Stimulated activated naive CD8-positive, alpha-beta T cell treated with anti-CD3 and anti-CD28 coated beads, Interleukin-15, Interleukin-2, amounts not matched to agents 100 U/mL and 50 U/mL, for 24 hours (primary cell): ENCODE measurements around the gene SLC26A1.

Experiments
- ATAC-seq: fragments of 150-1000 bp; cut with Tn5 transposase; one replicate; pipeline ENCODE4 v1.10.0; 2021
- DNase-seq: peaks from one replicate; pipeline ENCODE4 v3.0.0; 2021

SLC26A1 gene

GRCh38 chr4:1029529-1029928 lies 36.3 kb upstream of the SLC26A1 start:
- no peak for DNase-seq
- no peak for ATAC-seq

GRCh38 chr4:1028574-1029220 lies 35.5 kb upstream of the SLC26A1 start:
- ATAC-seq (no peak), DNase-seq (no peak)

- DNase-seq, result no peak
- no peak for ATAC-seq
Observed at GRCh38 chr4:1027915-1028238, 34.7 kb upstream of the SLC26A1 start.

GRCh38 chr4:1027219-1027914 lies 34.2 kb upstream of the SLC26A1 start:
- DNase-seq, result no peak
- no peak for ATAC-seq

GRCh38 chr4:1026115-1026514 lies 32.9 kb upstream of the SLC26A1 start:
- ATAC-seq (peak; percentile 63), DNase-seq (peak; percentile 65)

- ATAC-seq, result no peak
- no peak for DNase-seq
Observed at GRCh38 chr4:1024882-1025545, 31.8 kb upstream of the SLC26A1 start.

GRCh38 chr4:1023895-1024740 lies 30.9 kb upstream of the SLC26A1 start:
- ATAC-seq (no peak), DNase-seq (no peak)

GRCh38 chr4:1023075-1023640 lies 30.0 kb upstream of the SLC26A1 start:
- ATAC-seq, result no peak
- no peak for DNase-seq

- ATAC-seq (no peak), DNase-seq (no peak)
Observed at GRCh38 chr4:1022739-1023066, 29.5 kb upstream of the SLC26A1 start.

- ATAC-seq, result no peak
- no peak for DNase-seq
Observed at GRCh38 chr4:1022051-1022738, 29.0 kb upstream of the SLC26A1 start.

- no peak for DNase-seq
- no peak for ATAC-seq
Observed at GRCh38 chr4:1021386-1022050, 28.3 kb upstream of the SLC26A1 start.

- peak; percentile 7 for ATAC-seq
Observed at GRCh38 chr4:1019729-1020470, 26.7 kb upstream of the SLC26A1 start.

GRCh38 chr4:1019320-1019719 lies 26.1 kb upstream of the SLC26A1 start:
- ATAC-seq, result no peak
- no peak for DNase-seq

More at GRCh38 chr4:1019729-1020470, 26.7 kb upstream of the SLC26A1 start:
- DNase-seq, result no peak

- no peak for DNase-seq
- no peak for ATAC-seq
Observed at GRCh38 chr4:1018147-1019020, 25.2 kb upstream of the SLC26A1 start.

GRCh38 chr4:1017706-1018105 lies 24.5 kb upstream of the SLC26A1 start:
- ATAC-seq (no peak), DNase-seq (no peak)

GRCh38 chr4:1017211-1017610 lies 24.0 kb upstream of the SLC26A1 start:
- DNase-seq (no peak), ATAC-seq (no peak)

GRCh38 chr4:1015746-1016145 lies 22.5 kb upstream of the SLC26A1 start:
- no peak for DNase-seq
- no peak for ATAC-seq

GRCh38 chr4:1015179-1015578 lies 22.0 kb upstream of the SLC26A1 start:
- ATAC-seq (no peak), DNase-seq (no peak)
